ENCODE data around the gene UNC13D. TPM values are rescaled to one million over a fixed set of nuclear protein-coding genes. Genes with fewer than 3 reads are reported as not detected.

UNC13D gene
- total and polyA plus RNA-seq, 2 experiments from 2014 or later = 10.8 to 14.8 TPM

DNA sequence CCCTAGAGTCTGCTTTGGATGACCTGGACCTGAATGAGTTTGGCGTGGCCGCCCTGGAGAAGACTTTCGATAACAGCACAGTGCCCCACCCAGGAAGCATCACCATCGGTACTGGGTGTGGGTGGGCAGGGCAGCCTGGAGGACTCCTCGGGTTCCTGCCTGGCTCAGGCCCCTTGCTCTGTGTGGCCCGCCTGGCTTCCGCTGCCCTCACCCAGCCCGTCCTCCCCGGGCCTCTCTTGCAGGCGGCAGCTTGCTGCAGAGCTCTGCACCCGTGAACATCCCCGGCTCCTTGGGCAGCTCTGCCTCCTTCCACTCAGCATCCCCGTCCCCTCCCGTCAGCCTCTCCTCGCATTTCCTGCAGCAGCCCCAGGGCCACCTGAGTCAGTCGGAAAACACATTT is 24.5 kb downstream of the UNC13D start:
- no peaks in the 10 kb centered on the region for H3K4me1 ChIP-seq (ENCODE audit: low read depth)
- H3K9me3 ChIP-seq (ENCODE audit: low read depth) = no peaks in the 10 kb centered on the region
- peaks cover 52% of the 10 kb centered on the region for H3K36me3 ChIP-seq
- H3K27ac ChIP-seq = no peak overlapping the region
- no peak overlapping the region for H3K4me3 ChIP-seq
- no peaks in the 10 kb centered on the region for H3K27me3 ChIP-seq
- TF ChIP-seq CTCF (IDR thresholded peaks at IDR 0.05; ENCODE audit: low read depth, low read length) = no peak
- DNase-seq (ENCODE audit: low read depth in 1 of 2, low spot score in 1 of 2) = no peak

DNA sequence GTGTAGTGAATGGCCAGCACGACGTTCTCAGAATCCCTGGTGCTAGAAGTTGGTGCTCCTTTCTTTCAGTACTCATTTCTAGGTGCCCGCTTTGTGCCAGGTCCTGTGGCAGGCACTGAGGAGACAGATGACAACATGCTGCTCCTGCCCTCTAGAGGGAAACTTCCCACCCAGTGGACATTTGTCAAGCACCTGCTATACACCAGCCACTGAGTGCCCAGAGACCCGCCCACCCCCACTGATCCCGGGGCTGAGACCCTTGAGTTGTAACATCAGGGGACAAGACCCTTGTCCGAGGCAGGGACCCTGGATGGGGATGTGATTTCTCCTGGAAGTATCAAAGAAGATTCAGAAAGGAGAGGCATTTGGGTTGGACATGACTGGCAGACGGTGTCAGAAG is 25.1 kb downstream of the UNC13D start:
- Histone ChIP-seq H3K4me1 (ENCODE audit: low read depth) (no peaks in the 10 kb centered on the region), H3K36me3 (peaks cover 55% of the 10 kb centered on the region), H3K27ac (no peak overlapping the region), H3K4me3 (no peak overlapping the region), H3K9me3 (ENCODE audit: low read depth) (no peaks in the 10 kb centered on the region), H3K27me3 (no peaks in the 10 kb centered on the region)
- no peak for DNase-seq (ENCODE audit: low read depth in 1 of 2, low spot score in 1 of 2)
- TF ChIP-seq CTCF (IDR thresholded peaks at IDR 0.05; ENCODE audit: low read depth, low read length) = no peak

GRCh38 chr17:75818326-75818885 is 25.8 kb downstream of the UNC13D start:
- Histone ChIP-seq H3K36me3 (peaks cover 61% of the 10 kb centered on the region), H3K27me3 (no peaks in the 10 kb centered on the region), H3K27ac (no peak overlapping the region), H3K9me3 (ENCODE audit: low read depth) (no peaks in the 10 kb centered on the region), H3K4me1 (ENCODE audit: low read depth) (no peaks in the 10 kb centered on the region), H3K4me3 (no peak overlapping the region)
- no peak for DNase-seq (ENCODE audit: low read depth in 1 of 2, low spot score in 1 of 2)
- TF ChIP-seq CTCF (IDR thresholded peaks at IDR 0.05; ENCODE audit: low read depth, low read length) = no peak

- Histone ChIP-seq H3K4me1 (ENCODE audit: low read depth) (no peaks in the 10 kb centered on the region), H3K27me3 (no peaks in the 10 kb centered on the region), H3K4me3 (no peak overlapping the region), H3K36me3 (peaks cover 64% of the 10 kb centered on the region), H3K27ac (no peak overlapping the region), H3K9me3 (ENCODE audit: low read depth) (no peaks in the 10 kb centered on the region)
- no peak for TF ChIP-seq CTCF (IDR thresholded peaks at IDR 0.05; ENCODE audit: low read depth, low read length)
- DNase-seq (ENCODE audit: low read depth in 1 of 2, low spot score in 1 of 2) = no peak
Observed at GRCh38 chr17:75817571-75817970, 26.6 kb downstream of the UNC13D start.

- Histone ChIP-seq H3K9me3 (ENCODE audit: low read depth) (no peaks in the 10 kb centered on the region), H3K4me3 (no peak overlapping the region), H3K36me3 (peaks cover 71% of the 10 kb centered on the region), H3K27ac (no peak overlapping the region), H3K27me3 (no peaks in the 10 kb centered on the region), H3K4me1 (ENCODE audit: low read depth) (no peaks in the 10 kb centered on the region)
- no peak for DNase-seq (ENCODE audit: low read depth in 1 of 2, low spot score in 1 of 2)
- TF ChIP-seq CTCF (IDR thresholded peaks at IDR 0.05; ENCODE audit: low read depth, low read length) = no peak
Observed at GRCh38 chr17:75816693-75817092, 27.5 kb downstream of the UNC13D start.

- no peak overlapping the region for H3K27ac ChIP-seq
- no peak overlapping the region for H3K4me3 ChIP-seq
- H3K36me3 ChIP-seq = peaks cover 71% of the 10 kb centered on the region
Observed at GRCh38 chr17:75815399-75815798, 28.8 kb downstream of the UNC13D start.

More at GRCh38 chr17:75815399-75815798, 28.8 kb downstream of the UNC13D start:
- no peak for DNase-seq (ENCODE audit: low read depth in 1 of 2, low spot score in 1 of 2)
- H3K27me3 ChIP-seq = no peaks in the 10 kb centered on the region
- no peak for TF ChIP-seq CTCF (IDR thresholded peaks at IDR 0.05; ENCODE audit: low read depth, low read length)
- H3K9me3 ChIP-seq (ENCODE audit: low read depth) = no peaks in the 10 kb centered on the region
- H3K4me1 ChIP-seq (ENCODE audit: low read depth) = no peaks in the 10 kb centered on the region

All from cardiac muscle cell (in vitro differentiated cells and primary cell).